K562 (cell line): Measurements from ENCODE around the gene RDH16. TPM values are rescaled to one million over a fixed set of nuclear protein-coding genes. Genes with fewer than 3 reads are reported as not detected.

Source experiments
- FOXP4 ChIP-seq: sonication (generic); formaldehyde crosslinking; IDR thresholded peaks from 2 replicates; pipeline ENCODE4 v1.8.0; 2022; ENCODE audit warnings: mild to moderate bottlenecking, missing genetic modification reagents, borderline replicate concordance
- NR4A1 ChIP-seq, 2 experiments: fragments of 250-450 bp in 1 of 2; fragments of 450-650 bp in 1 of 2; sonication (Bioruptor Pico) in 1 of 2; IDR thresholded peaks; 2 replicates each; pipeline versions ENCODE4 v1.4.0 to v1.6.1; 2016 to 2020; ENCODE audit warnings: mild to moderate bottlenecking in 2 of 2, missing compliant biosample characterization in 1 of 2, missing genetic modification characterization in 1 of 2, moderate library complexity in 1 of 2
- RBM34 ChIP-seq: fragments of 200-400 bp; formaldehyde crosslinking; IDR thresholded peaks from 2 replicates; pipeline ENCODE4 v1.6.1; 2018; ENCODE audit warnings: low read length, borderline replicate concordance; ENCODE audit not compliant: insufficient read depth
- polyA plus RNA-seq, 8 experiments: library from polyadenylated mRNA; depleted of rRNA in 4 of 8; stranded (reverse) in 5 of 8; unstranded in 3 of 8; fragments of >200 nt; fragmentation: Nextera tagmentation in 2 of 8; fragmentation: Illumina TruSeq in 1 of 8; extraction: Ambion mirVana in 2 of 8; extraction: Trizol in 1 of 8; gene quantifications; 2 replicates each; pipeline versions ENCODE4 v1.2.1 to v1.2.3, GENCODE V29; 2011 to 2014; ENCODE audit warnings: inconsistent platforms in 1 of 8, missing spikeins in 1 of 8
- total RNA-seq, 7 experiments: library from RNA; depleted of rRNA in 6 of 7; stranded (reverse); fragments of >200 nt in 6 of 7; fragmentation: Illumina TruSeq in 2 of 7; extraction: Trizol in 2 of 7; gene quantifications; 2 replicates each; pipeline versions ENCODE4 v1.2.1 to v1.2.3, GENCODE V29; 2011 to 2021; ENCODE audit warnings: low replicate concordance in 1 of 7
- TF ChIP-seq, protein P1 (sequence below), 2 experiments: fragments of 450-650 bp; formaldehyde crosslinking in 1 of 2; IDR thresholded peaks; 2 replicates each; pipeline versions ENCODE4 v1.4.0 to v1.6.1; 2014 to 2020; ENCODE audit warnings: mild to moderate bottlenecking in 2 of 2, borderline replicate concordance in 1 of 2, low read depth in 1 of 2

RDH16 gene
- total and polyA plus RNA-seq, 9 of the 15 experiments (the other 6 are each of a cell fraction or from before 2014, with no cell fraction given), result 0.11 to 0.52 (median 0.22) TPM; not detected in 1

DNA sequence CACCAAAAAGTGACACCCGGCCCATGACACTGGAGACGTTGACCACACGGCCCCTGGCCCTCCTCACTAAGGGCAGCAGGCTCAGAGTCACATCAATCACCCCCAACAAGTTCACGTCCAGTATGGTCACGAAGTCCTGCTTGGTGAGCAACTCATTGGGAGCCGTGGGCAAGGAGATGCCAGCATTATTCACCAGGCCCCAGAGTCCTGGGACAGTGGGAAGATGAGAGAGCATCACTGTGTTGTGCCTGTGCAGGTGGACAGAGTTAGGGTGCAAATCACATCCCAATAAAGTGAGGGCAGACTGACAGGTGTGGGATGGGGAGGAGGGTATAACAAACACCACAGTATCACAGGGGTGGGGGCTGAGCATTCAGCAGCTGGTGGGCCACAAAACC lies 2.5 kb downstream of the RDH16 start (continued):
- TF ChIP-seq, protein P1, sequence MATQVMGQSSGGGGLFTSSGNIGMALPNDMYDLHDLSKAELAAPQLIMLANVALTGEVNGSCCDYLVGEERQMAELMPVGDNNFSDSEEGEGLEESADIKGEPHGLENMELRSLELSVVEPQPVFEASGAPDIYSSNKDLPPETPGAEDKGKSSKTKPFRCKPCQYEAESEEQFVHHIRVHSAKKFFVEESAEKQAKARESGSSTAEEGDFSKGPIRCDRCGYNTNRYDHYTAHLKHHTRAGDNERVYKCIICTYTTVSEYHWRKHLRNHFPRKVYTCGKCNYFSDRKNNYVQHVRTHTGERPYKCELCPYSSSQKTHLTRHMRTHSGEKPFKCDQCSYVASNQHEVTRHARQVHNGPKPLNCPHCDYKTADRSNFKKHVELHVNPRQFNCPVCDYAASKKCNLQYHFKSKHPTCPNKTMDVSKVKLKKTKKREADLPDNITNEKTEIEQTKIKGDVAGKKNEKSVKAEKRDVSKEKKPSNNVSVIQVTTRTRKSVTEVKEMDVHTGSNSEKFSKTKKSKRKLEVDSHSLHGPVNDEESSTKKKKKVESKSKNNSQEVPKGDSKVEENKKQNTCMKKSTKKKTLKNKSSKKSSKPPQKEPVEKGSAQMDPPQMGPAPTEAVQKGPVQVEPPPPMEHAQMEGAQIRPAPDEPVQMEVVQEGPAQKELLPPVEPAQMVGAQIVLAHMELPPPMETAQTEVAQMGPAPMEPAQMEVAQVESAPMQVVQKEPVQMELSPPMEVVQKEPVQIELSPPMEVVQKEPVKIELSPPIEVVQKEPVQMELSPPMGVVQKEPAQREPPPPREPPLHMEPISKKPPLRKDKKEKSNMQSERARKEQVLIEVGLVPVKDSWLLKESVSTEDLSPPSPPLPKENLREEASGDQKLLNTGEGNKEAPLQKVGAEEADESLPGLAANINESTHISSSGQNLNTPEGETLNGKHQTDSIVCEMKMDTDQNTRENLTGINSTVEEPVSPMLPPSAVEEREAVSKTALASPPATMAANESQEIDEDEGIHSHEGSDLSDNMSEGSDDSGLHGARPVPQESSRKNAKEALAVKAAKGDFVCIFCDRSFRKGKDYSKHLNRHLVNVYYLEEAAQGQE (IDR thresholded peaks at IDR 0.05; ENCODE audit: borderline replicate concordance), result no peak
- TF ChIP-seq, protein P1 (CRISPR knock-in tag; IDR thresholded peaks at IDR 0.05; ENCODE audit: low read depth), result no peak
- TF ChIP-seq FOXP4 (CRISPR knock-in tag) (no peak), RBM34 (no peak), NR4A1 (CRISPR knock-in tag; IDR thresholded peaks at IDR 0.05) (no peak), NR4A1 (tag; IDR thresholded peaks at IDR 0.05) (no peak)
